HPDE6-E6E7 (cell line): ENCODE measurements around the gene DNAJB9.

Experiments used
- DNase-seq: peaks from one replicate; pipeline ENCODE4 v3.0.0; 2011; ENCODE audit warnings: missing footprints; ENCODE audit errors: extremely low spot score

DNAJB9 gene

GRCh38 chr7:108568801-108569380 lies 783 bp upstream of the DNAJB9 start:
- no peak for DNase-seq

- DNase-seq, result peak; percentile 49
Observed at GRCh38 chr7:108570146-108570755, 577 bp downstream of the DNAJB9 start.

- no peak for DNase-seq
Observed at GRCh38 chr7:108572480-108572879, 2.8 kb downstream of the DNAJB9 start.

- no peak for DNase-seq
Observed at GRCh38 chr7:108575156-108575555, 5.5 kb downstream of the DNAJB9 start.

- DNase-seq, result no peak
Observed at GRCh38 chr7:108576116-108576515, 6.4 kb downstream of the DNAJB9 start.

GRCh38 chr7:108578937-108579336 lies 9.3 kb downstream of the DNAJB9 start:
- no peak for DNase-seq

- DNase-seq, result no peak
Observed at GRCh38 chr7:108580298-108580697, 10.6 kb downstream of the DNAJB9 start.

GRCh38 chr7:108581655-108582491 lies 12.2 kb downstream of the DNAJB9 start:
- no peak for DNase-seq

GRCh38 chr7:108584211-108584610 lies 14.5 kb downstream of the DNAJB9 start:
- no peak for DNase-seq

- DNase-seq, result no peak
Observed at GRCh38 chr7:108585843-108586242, 16.2 kb downstream of the DNAJB9 start.

- no peak for DNase-seq
Observed at GRCh38 chr7:108586274-108586710, 16.6 kb downstream of the DNAJB9 start.

- no peak for DNase-seq
Observed at GRCh38 chr7:108589199-108589598, 19.5 kb downstream of the DNAJB9 start.

- no peak for DNase-seq
Observed at GRCh38 chr7:108589874-108590273, 20.2 kb downstream of the DNAJB9 start.

GRCh38 chr7:108590606-108591005 lies 20.9 kb downstream of the DNAJB9 start:
- no peak for DNase-seq

GRCh38 chr7:108592646-108593201 lies 23.1 kb downstream of the DNAJB9 start:
- DNase-seq, result no peak

GRCh38 chr7:108596560-108596959 lies 26.9 kb downstream of the DNAJB9 start:
- no peak for DNase-seq

- DNase-seq, result no peak
Observed at GRCh38 chr7:108598153-108598552, 28.5 kb downstream of the DNAJB9 start.

- no peak for DNase-seq
Observed at GRCh38 chr7:108598914-108599580, 29.4 kb downstream of the DNAJB9 start.

- DNase-seq, result no peak
Observed at GRCh38 chr7:108600399-108600798, 30.7 kb downstream of the DNAJB9 start.

- DNase-seq, result no peak
Observed at GRCh38 chr7:108603656-108604306, 34.1 kb downstream of the DNAJB9 start.

- DNase-seq, result no peak
Observed at GRCh38 chr7:108604307-108605077, 34.8 kb downstream of the DNAJB9 start.
